Tibial artery (tissue), 4 donors: ENCODE measurements around the gene EIF2D.
A peak's percentile ranks its signal among the peaks of the same experiment; 100 is the strongest.

Source experiments
- DNase-seq, 2 donors: peaks; one replicate each; pipeline ENCODE4 v3.0.0-alpha.2; 2019
- H3K27ac ChIP-seq, 2 donors: fragments of 200-600 bp; sonication (generic) in 1 of 2; 1 replicate in 1 of 2; 2 replicates in 1 of 2; pipeline ENCODE4 v1.5.1; 2018 to 2019; ENCODE audit warnings: mild to moderate bottlenecking in 1 of 2
- H3K27me3 ChIP-seq, 2 donors: fragments of 200-600 bp; sonication (generic) in 1 of 2; one replicate each; pipeline versions ENCODE4 v1.5.1 to v1.6.0; 2016 to 2019
- H3K36me3 ChIP-seq, 3 donors: fragments of 200-600 bp; sonication (generic) in 2 of 3; one replicate each; pipeline ENCODE4 v1.5.1; 2016 to 2019; ENCODE audit warnings: mild to moderate bottlenecking in 2 of 3
- H3K4me1 ChIP-seq, 4 donors: fragments of 200-600 bp; sonication (generic) in 2 of 4; 1 replicate in 3 of 4; 2 replicates in 1 of 4; pipeline ENCODE4 v1.5.1; 2016 to 2019
- H3K4me3 ChIP-seq, 2 donors: fragments of 200-600 bp; sonication (generic) in 1 of 2; 1 replicate in 1 of 2; 2 replicates in 1 of 2; pipeline ENCODE4 v1.5.1; 2018 to 2019; ENCODE audit warnings: mild to moderate bottlenecking in 2 of 2
- H3K9me3 ChIP-seq, 3 donors: fragments of 200-600 bp; sonication (generic) in 1 of 3; one replicate each; pipeline ENCODE4 v1.5.1; 2016 to 2019
- intact Hi-C: fragments of 100-400 bp; cut with DNase I; formaldehyde crosslinking; loops from one replicate; pipeline ENCODE4 v1.15.0; 2023; ENCODE audit warnings: low total_unique reads
- TF ChIP-seq, protein P1 (sequence below), 2 experiments: fragments of 200-600 bp in 1 of 2; fragments of 450-650 bp in 1 of 2; IDR thresholded peaks; one replicate each; pipeline ENCODE4 v1.5.1; 2017 to 2019; ENCODE audit warnings: antibody characterized with exemption in 2 of 2, mild to moderate bottlenecking in 1 of 2, moderate library complexity in 1 of 2

The EIF2D gene

DNA sequence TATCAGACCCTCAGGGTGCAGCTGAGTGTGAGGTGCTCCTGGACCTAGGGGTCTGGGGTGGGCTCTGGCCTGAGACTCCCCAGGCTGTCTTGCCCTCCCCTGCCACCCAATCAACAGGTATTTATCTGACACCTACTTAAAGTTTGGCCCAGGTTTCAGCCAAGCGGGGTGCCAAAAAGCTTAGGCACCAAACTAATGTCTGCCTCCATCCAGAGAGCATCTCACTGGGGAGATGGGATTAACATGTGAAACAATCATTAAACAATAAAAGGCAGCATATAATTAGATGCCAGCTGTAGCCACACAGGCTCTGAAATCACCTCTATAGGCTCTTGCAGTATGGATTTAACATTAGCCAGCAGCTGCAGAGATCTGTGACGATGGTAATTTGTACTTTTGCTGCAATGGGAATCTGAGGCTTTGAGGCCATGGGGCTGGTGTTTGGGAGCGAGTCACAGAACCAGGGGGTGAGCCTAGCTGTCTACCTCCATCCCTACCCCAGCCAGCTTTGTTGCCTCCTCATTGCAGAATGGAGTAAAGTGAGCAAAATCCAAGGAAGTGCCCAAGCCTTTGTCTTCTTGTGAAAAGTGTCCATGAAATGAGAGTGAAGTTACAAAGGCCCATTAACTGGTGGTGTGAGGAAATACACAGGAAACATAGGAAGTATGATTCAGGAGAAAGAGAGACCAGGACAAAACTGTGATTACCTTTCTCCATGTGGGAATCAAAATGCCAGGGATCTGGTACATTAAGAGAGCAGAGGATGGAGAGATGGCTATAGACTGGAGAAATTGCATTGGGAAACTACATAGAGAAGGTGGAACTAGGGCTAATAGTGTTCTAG is 36.1 kb downstream of the EIF2D start:
- H3K4me1 ChIP-seq, result peaks cover 0 to 12% (median 1%) of the 10 kb centered on the region in 4 donors
- H3K27ac ChIP-seq, result no peak overlapping the region
- H3K9me3 ChIP-seq, result no peaks in the 10 kb centered on the region
- TF ChIP-seq, protein P1, sequence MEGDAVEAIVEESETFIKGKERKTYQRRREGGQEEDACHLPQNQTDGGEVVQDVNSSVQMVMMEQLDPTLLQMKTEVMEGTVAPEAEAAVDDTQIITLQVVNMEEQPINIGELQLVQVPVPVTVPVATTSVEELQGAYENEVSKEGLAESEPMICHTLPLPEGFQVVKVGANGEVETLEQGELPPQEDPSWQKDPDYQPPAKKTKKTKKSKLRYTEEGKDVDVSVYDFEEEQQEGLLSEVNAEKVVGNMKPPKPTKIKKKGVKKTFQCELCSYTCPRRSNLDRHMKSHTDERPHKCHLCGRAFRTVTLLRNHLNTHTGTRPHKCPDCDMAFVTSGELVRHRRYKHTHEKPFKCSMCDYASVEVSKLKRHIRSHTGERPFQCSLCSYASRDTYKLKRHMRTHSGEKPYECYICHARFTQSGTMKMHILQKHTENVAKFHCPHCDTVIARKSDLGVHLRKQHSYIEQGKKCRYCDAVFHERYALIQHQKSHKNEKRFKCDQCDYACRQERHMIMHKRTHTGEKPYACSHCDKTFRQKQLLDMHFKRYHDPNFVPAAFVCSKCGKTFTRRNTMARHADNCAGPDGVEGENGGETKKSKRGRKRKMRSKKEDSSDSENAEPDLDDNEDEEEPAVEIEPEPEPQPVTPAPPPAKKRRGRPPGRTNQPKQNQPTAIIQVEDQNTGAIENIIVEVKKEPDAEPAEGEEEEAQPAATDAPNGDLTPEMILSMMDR (IDR thresholded peaks at IDR 0.05), result no peak
- no peaks in the 10 kb centered on the region for H3K27me3 ChIP-seq
- intact Hi-C loops, result no loop called here
- no peak for DNase-seq
- no peak overlapping the region for H3K4me3 ChIP-seq
- no peaks in the 10 kb centered on the region for H3K36me3 ChIP-seq

DNA sequence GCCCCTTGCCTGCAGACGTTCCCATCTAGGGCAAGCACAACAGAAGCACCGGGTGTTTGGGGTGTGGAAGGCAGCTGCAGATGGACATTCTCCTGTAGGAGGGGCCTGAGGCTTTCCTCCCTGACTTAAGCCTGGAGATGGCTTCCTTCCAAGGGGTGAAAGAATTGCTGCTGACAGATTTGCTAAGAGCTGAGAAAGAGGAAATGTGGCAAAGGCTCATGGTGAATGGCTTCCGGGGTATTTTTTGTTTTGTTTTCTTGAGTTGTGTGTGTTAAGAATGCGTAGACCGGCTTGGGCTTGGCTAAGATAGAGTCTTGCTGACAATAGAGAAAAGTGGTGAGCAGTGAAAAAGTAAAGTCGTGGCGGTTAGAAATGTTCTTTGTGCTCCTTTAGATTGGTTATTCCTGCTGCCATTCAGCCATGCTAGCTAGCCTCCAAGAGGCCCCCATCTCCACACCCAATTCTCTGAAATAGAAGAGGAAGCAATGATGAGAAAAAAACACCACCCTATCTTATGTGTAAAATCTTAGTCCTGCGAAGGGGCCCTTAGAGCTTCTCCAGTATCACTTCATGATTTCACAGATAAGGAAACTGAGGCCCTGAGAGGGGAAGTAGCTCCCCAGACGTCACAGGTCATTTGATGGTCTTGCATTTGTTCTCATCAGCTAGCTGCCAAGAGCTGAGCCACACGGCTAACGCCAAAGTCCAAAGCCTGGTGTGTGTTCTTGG is 36.9 kb downstream of the EIF2D start:
- Histone ChIP-seq H3K36me3 (no peaks in the 10 kb centered on the region), H3K4me1 (peaks cover 0 to 12% (median 1%) of the 10 kb centered on the region in 4 donors), H3K4me3 (no peak overlapping the region), H3K27ac (no peak overlapping the region), H3K9me3 (no peaks in the 10 kb centered on the region), H3K27me3 (no peaks in the 10 kb centered on the region)
- DNase-seq, result peak in 1 of 2 donors; percentile 49
- intact Hi-C loops, result no loop called here
- TF ChIP-seq, protein P1 (IDR thresholded peaks at IDR 0.05), result no peak

DNA sequence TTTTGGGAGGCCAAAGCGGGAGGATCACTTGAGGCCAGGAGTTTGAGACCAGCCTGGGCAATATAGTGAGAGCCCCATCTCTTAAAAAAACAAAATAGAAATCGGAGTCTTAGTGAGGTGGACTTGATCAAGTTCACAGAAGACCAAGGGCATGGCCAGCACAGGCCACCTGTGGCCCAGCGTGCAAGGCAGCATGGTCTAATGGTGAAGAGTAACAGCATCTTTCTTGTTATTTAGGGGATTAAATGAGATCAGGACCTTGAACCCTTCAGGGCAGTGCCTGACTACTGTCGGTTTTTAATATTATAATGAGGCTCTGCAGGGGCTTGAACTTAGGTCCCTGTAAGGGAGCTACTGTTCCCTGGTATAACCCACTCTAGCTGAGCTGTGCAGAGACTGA is 38.5 kb downstream of the EIF2D start:
- Histone ChIP-seq H3K36me3 (no peaks in the 10 kb centered on the region), H3K9me3 (no peaks in the 10 kb centered on the region), H3K27me3 (no peaks in the 10 kb centered on the region), H3K4me3 (no peak overlapping the region), H3K27ac (no peak overlapping the region), H3K4me1 (peaks cover 0 to 4% (median 0%) of the 10 kb centered on the region in 4 donors)
- TF ChIP-seq, protein P1 (IDR thresholded peaks at IDR 0.05), result no peak
- intact Hi-C loops, result no loop called here
- DNase-seq, result no peak

DNA sequence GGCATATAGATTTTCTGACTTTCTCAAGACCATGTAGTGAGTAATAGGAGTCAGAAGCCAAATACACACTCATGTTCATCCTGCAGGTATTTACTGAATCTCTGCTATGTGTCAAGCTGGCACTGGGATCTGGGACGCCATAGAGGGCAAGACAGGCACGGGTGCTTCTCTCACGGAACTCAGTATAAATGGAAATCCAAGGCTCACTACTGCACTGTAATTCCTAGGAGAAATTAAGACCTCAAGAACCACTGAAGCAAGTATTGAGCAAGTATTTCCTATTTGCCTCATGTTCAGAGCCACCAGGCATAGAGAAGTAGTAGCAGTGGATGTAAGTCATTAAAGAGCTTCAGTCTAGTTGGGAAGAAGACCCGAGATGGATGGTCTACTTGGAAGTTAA is 38.9 kb downstream of the EIF2D start:
- no peaks in the 10 kb centered on the region for H3K9me3 ChIP-seq
- peaks cover 0 to 4% (median 0%) of the 10 kb centered on the region in 4 donors for H3K4me1 ChIP-seq
- no peak overlapping the region for H3K27ac ChIP-seq
- TF ChIP-seq, protein P1 (IDR thresholded peaks at IDR 0.05), result no peak
- no peaks in the 10 kb centered on the region for H3K27me3 ChIP-seq
- no peak overlapping the region for H3K4me3 ChIP-seq
- DNase-seq, result no peak
- intact Hi-C loops, result no loop called here
- no peaks in the 10 kb centered on the region for H3K36me3 ChIP-seq

DNA sequence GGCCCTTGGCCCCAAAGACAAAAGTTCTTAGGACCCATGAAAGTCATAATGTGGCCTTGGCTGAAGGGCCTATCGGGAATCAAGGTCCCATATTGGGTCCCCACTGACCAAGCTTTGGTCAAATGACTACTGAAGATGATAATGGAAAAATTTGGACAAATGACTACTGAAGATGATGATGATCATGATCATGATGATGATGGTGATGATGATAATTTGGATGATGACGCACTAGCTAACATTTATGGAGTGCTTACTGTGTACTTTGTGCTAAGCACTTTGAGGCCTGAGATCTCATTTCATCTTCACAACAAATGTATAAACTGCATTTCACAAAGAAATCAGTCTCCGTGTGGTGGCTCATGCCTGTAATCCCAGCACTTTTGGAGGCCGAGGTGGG is 39.4 kb downstream of the EIF2D start:
- TF ChIP-seq, protein P1 (IDR thresholded peaks at IDR 0.05), result no peak
- Histone ChIP-seq H3K9me3 (no peaks in the 10 kb centered on the region), H3K4me1 (peaks cover 0 to 4% (median 0%) of the 10 kb centered on the region in 4 donors), H3K4me3 (no peak overlapping the region), H3K27ac (no peak overlapping the region), H3K27me3 (no peaks in the 10 kb centered on the region), H3K36me3 (no peaks in the 10 kb centered on the region)
- intact Hi-C loops, result no loop called here
- no peak for DNase-seq
